Loucy (cell line): ENCODE results near the gene MRPL24.

Experiments
- H2AFZ ChIP-seq: fragments of 200-600 bp; sonication (generic); 2 replicates; pipeline ENCODE4 v1.6.0; 2016; ENCODE audit warnings: antibody characterized with exemption, mild to moderate bottlenecking, low read length, moderate library complexity
- H3F3A ChIP-seq: fragments of 200-600 bp; 2 replicates; pipeline ENCODE4 v1.6.0; 2016; ENCODE audit warnings: antibody characterized with exemption, low read depth, mild to moderate bottlenecking
- H3K27me3 ChIP-seq: fragments of 200-600 bp; sonication (generic); 2 replicates; pipeline ENCODE4 v1.6.1; 2014; ENCODE audit warnings: low read length, mild to moderate bottlenecking; ENCODE audit not compliant: insufficient read depth, poor library complexity, severe bottlenecking
- H3K36me3 ChIP-seq: fragments of 200-600 bp; sonication (generic); 2 replicates; pipeline ENCODE4 v1.6.1; 2016; ENCODE audit warnings: low read length; ENCODE audit not compliant: insufficient read depth
- H3K4me1 ChIP-seq: fragments of 200-600 bp; sonication (generic); 2 replicates; pipeline ENCODE4 v1.5.1; 2014; ENCODE audit warnings: low read length, mild to moderate bottlenecking; ENCODE audit not compliant: insufficient read depth, poor library complexity, severe bottlenecking
- H3K4me2 ChIP-seq: fragments of 200-600 bp; sonication (generic); 2 replicates; pipeline ENCODE4 v1.6.0; 2014; ENCODE audit warnings: antibody characterized with exemption, low read length, low read depth, mild to moderate bottlenecking; ENCODE audit not compliant: poor library complexity, severe bottlenecking
- H3K4me3 ChIP-seq: fragments of 200-600 bp; sonication (generic); 2 replicates; pipeline ENCODE4 v1.5.1; 2014; ENCODE audit warnings: low read length, mild to moderate bottlenecking, mixed read lengths; ENCODE audit not compliant: poor library complexity, severe bottlenecking
- H3K79me2 ChIP-seq: fragments of 200-600 bp; sonication (generic); 2 replicates; pipeline ENCODE4 v1.6.1; 2014; ENCODE audit warnings: low read length; ENCODE audit not compliant: insufficient read depth
- H3K9ac ChIP-seq: fragments of 200-600 bp; sonication (generic); 2 replicates; pipeline ENCODE4 v1.6.0; 2014; ENCODE audit warnings: mild to moderate bottlenecking, low read depth, low read length, moderate library complexity; ENCODE audit not compliant: poor library complexity, severe bottlenecking
- H3K9me2 ChIP-seq: fragments of 200-600 bp; sonication (generic); replicated peaks from 2 replicates; pipeline ENCODE4 v1.6.1; 2016; ENCODE audit warnings: low read depth, low read length, mixed read lengths
- H3K9me3 ChIP-seq: fragments of 200-600 bp; sonication (generic); 2 replicates; pipeline ENCODE4 v1.6.1; 2014; ENCODE audit warnings: mild to moderate bottlenecking, antibody characterized with exemption, low read length, low read depth; ENCODE audit not compliant: insufficient read depth
- H4K20me1 ChIP-seq: fragments of 200-600 bp; sonication (generic); 2 replicates; pipeline ENCODE4 v1.6.0; 2014; ENCODE audit warnings: antibody characterized with exemption, low read length, mild to moderate bottlenecking; ENCODE audit not compliant: insufficient read depth, poor library complexity, severe bottlenecking
- EZH2phosphoT487 ChIP-seq: fragments of 200-600 bp; IDR thresholded peaks from 2 replicates; pipeline ENCODE4 v1.6.1; 2018; ENCODE audit warnings: antibody characterized with exemption, mild to moderate bottlenecking, moderate library complexity, borderline replicate concordance
- TF ChIP-seq, protein P1 (sequence below): fragments of 200-600 bp; sonication (generic); conservative IDR thresholded peaks from 2 replicates; pipeline ENCODE4 v1.5.1; 2014; ENCODE audit warnings: mild to moderate bottlenecking, antibody characterized with exemption, low read length

The MRPL24 gene

DNA sequence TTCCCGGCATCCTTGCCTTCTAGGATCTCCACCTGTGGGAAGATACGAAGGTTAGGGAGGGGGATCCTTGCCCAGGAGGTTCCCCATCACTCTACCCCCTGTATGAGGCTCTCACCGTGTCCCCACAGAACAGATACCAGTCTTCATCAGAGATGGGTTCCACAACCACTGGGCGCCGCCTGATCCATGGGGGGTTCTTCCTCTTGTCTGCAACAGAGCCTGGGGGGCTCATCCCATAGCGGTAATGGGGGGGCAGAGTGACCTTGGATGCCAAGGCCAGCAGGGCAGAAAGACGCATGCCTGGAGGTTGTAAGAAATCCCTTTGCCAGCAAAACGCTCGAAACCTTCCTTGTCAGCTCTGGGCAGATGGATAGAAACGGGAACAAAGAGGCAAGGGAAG, 2.5 kb downstream of the MRPL24 start:
- Histone ChIP-seq H3K4me2 (no peak overlapping the region), H3F3A (peaks cover 19% of the 10 kb centered on the region; the same call in 1 of the 2 replicates), H3K9ac (no peak overlapping the region), H3K9me2 (no peaks in the 10 kb centered on the region), H3K4me3 (no peak overlapping the region), H3K79me2 (peaks cover 25% of the 10 kb centered on the region), H4K20me1 (no peaks in the 10 kb centered on the region), H3K27me3 (no peaks in the 10 kb centered on the region), H3K4me1 (peaks cover 18% of the 10 kb centered on the region), H3K36me3 (peaks cover 16% of the 10 kb centered on the region; the same call in 1 of the 2 replicates), H3K9me3 (no peaks in the 10 kb centered on the region), H2AFZ (no peak overlapping the region)
- TF ChIP-seq EZH2phosphoT487 = no peak
- TF ChIP-seq, protein P1, sequence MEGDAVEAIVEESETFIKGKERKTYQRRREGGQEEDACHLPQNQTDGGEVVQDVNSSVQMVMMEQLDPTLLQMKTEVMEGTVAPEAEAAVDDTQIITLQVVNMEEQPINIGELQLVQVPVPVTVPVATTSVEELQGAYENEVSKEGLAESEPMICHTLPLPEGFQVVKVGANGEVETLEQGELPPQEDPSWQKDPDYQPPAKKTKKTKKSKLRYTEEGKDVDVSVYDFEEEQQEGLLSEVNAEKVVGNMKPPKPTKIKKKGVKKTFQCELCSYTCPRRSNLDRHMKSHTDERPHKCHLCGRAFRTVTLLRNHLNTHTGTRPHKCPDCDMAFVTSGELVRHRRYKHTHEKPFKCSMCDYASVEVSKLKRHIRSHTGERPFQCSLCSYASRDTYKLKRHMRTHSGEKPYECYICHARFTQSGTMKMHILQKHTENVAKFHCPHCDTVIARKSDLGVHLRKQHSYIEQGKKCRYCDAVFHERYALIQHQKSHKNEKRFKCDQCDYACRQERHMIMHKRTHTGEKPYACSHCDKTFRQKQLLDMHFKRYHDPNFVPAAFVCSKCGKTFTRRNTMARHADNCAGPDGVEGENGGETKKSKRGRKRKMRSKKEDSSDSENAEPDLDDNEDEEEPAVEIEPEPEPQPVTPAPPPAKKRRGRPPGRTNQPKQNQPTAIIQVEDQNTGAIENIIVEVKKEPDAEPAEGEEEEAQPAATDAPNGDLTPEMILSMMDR = no peak

DNA sequence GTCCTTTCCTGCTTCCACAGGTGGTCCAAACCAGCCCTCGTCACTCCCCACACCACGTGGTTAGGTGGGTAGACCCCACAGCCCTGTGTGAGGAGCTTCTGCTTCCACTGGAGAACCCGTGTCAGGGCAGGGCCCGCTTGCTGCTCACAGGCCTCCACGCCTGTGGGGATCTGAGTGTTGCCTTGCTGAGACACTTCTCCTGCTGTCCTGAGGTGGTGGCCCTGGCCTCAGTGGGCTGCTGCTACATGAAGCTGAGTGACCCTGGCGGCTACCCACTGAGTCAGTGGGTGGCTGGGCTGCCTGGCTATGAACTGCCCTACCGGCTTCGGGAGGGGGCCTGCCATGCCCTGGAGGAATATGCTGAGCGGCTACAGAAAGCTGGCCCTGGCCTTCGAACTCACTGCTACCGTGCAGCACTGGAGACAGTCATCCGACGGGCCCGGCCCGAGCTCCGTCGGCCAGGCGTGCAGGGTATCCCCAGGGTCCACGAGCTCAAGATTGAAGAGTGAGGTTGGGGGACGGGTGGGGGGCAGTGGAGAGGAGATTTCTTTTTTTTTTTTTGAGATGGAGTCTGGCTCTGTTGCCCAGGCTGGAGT, 6.8 kb downstream of the MRPL24 start:
- Histone ChIP-seq H2AFZ (no peak overlapping the region), H4K20me1 (no peaks in the 10 kb centered on the region), H3K9me3 (no peaks in the 10 kb centered on the region), H3F3A (no peaks in the 10 kb centered on the region), H3K36me3 (no peaks in the 10 kb centered on the region; the same call in 1 of the 2 replicates), H3K79me2 (peaks cover 10% of the 10 kb centered on the region), H3K4me1 (peaks cover 8% of the 10 kb centered on the region), H3K9ac (no peak overlapping the region), H3K9me2 (no peaks in the 10 kb centered on the region), H3K27me3 (no peaks in the 10 kb centered on the region), H3K4me2 (no peak overlapping the region), H3K4me3 (no peak overlapping the region)
- no peak for TF ChIP-seq EZH2phosphoT487
- TF ChIP-seq, protein P1 = no peak

DNA sequence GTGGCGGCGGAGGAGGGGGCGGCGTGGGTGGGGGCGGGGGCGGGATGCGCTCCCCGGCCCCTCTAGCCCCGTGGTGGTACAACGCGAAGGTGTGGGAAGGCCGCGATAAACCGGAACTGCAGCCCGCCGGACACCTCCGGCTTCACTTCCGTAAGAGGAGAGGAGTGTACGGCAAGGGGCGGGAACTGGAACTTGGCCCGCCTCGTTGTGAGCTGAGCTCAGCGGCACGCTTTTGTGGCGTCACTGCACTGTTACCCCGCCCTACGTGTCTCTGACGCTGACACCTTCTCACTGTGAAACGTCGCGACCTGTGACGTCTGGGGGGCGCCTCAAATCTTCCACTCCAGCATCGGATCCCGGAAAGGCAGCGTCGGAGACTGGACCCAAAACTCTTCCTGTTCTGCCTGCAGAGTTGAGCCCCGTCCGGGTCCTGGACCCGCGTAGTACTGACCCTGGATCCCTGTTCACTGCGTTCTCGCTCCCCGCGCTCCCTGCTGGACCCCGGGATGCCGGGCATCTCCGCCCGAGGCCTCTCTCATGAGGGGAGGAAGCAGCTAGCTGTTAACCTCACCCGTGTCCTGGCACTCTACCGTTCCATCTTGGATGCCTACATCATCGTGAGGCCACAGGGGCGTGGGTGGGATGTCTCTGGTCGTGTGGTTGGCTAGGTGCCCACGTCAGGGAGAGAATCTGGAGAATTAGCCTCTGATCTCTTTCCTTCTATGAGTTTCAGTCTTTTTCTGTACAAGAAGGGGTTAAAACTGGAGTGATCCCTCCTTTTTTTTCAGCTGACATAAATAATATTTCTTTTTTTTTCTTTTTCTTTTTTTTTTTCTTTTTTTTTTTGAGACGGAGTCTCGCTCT, 12.1 kb downstream of the MRPL24 start, which contains the start of gene ISG20L2:
TSS of gene ISG20L2 (minus strand) at position 168 of the 864 bp plus-strand sequence. CDS start 1,114 bp downstream, outside the sequence.
- Histone ChIP-seq H3K27me3 (no peaks in the 10 kb centered on the region), H3K79me2 (peaks cover 55% of the 10 kb centered on the region), H3K4me1 (peaks cover 44% of the 10 kb centered on the region), H3K9me3 (no peaks in the 10 kb centered on the region), H3K9me2 (no peaks in the 10 kb centered on the region), H3K9ac (peak within 1 kb of the TSS; percentile 94), H3K4me2 (peak within 1 kb of the TSS; percentile 100), H2AFZ (peak within 1 kb of the TSS; percentile 88), H3K4me3 (peak within 1 kb of the TSS; percentile 95), H4K20me1 (peaks cover 41% of the 10 kb centered on the region), H3K36me3 (peaks cover 8% of the 10 kb centered on the region; the same call in 1 of the 2 replicates), H3F3A (no peaks in the 10 kb centered on the region)
- TF ChIP-seq, protein P1 = no peak
- no peak for TF ChIP-seq EZH2phosphoT487
